ENCODE data around the gene KYAT1. TPM values are rescaled to one million over a fixed set of nuclear protein-coding genes. Genes with fewer than 3 reads are reported as not detected.

KYAT1 gene
- 1 to 10 TPM; 4.1 to 7.6 (median 4.7) TPM for polyA plus RNA-seq (ENCODE audit: insufficient read length in 10 of 10)
- long read RNA-seq, donor 1, partial matches to known transcripts, result 8 of 9 reads
- long read RNA-seq, donor 1, other reads (novel, unspliced or antisense), result 0 of 9 reads
- long read RNA-seq, donor 2, partial matches to known transcripts, result 17 of 17 reads
- long read RNA-seq, donor 2, other reads (novel, unspliced or antisense), result 0 of 17 reads
- long read RNA-seq, donor 3, result 0 reads
- long read RNA-seq, donor 4, partial matches to known transcripts, result 0 of 5 reads
- long read RNA-seq, donor 4, other reads (novel, unspliced or antisense), result 5 of 5 reads
- long read RNA-seq, donor 5, result 0 reads
- long read RNA-seq, donor 6, partial matches to known transcripts, result 50 of 50 reads
- long read RNA-seq, donor 6, other reads (novel, unspliced or antisense), result 0 of 50 reads
- long read RNA-seq, donor 7, partial matches to known transcripts, result 26 of 26 reads
- long read RNA-seq, donor 7, other reads (novel, unspliced or antisense), result 0 of 26 reads
- long read RNA-seq, donor 8, partial matches to known transcripts, result 13 of 18 reads
- long read RNA-seq, donor 8, other reads (novel, unspliced or antisense), result 5 of 18 reads
- long read RNA-seq, donor 9, partial matches to known transcripts, result 5 of 5 reads
- long read RNA-seq, donor 9, other reads (novel, unspliced or antisense), result 0 of 5 reads

DNA sequence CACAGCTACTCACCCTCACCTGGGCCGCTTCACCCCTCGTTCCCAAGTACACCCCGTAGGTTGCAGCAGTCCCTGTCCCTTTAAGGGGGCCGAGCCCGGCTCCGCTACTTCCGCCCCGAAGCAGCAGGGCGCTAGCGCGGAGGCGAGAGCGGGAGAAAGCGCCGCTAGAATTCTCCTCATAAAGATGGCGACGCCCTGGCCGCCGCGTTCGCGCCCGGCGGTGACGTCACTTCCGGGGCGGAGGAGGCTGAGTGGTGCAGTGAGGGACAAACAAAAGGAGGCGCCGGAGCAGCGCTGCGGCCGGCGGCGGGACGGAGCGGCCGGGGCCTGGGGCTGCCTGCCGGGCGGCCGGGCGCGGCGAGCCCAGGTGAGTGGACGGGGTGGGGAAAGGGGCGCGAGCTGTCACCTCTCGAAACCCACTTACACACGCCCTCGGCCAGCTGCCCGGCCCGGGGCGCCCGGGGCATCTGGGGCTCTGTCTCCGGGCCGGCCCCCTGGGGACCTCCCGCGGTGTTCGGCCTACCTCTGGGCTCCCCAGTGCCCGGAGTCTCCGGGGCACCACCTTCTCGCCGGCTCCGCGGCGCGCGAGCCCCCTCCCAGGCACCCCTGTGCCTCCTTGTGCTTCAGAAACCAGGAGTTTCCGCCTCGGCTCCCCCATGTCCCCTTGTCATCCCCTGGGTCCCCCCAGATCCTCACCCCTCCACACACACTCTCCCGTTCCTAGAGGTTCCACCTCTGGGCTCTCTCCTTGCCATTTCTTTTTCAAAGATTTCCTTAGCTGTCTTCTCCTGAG is at the start of gene KYAT1, which contains the start of gene LRRC8A:
Gene KYAT1 (minus strand): TSS at position 67 of the 793 bp plus-strand sequence. CDS start 36,545 bp downstream, outside the sequence.
Gene LRRC8A (plus strand): TSS at position 250 of the 793 bp plus-strand sequence. CDS start 25,032 bp downstream, outside the sequence.
- peak; percentile 97 to 99 (median 99) for DNase-seq

DNA sequence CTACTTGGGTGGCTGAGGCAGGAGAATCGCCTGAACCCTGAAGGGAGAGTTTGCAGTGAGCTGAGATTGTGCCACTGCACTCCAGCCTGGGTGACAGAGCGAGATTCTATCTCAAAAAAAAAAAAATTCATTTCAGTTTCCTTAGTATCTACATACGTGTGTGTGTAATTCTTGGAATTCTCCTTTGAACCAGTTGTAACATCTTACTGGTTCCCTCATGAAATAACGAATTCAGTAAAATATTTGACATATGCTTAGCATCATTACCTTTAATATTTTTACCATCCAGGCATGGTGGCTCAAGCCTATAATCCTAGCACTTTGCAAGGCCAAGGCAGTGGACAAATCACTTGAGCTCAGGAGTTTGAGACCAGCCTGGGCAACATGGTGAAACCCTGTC is 47.8 kb upstream of the KYAT1 start:
- no peak for DNase-seq

DNA sequence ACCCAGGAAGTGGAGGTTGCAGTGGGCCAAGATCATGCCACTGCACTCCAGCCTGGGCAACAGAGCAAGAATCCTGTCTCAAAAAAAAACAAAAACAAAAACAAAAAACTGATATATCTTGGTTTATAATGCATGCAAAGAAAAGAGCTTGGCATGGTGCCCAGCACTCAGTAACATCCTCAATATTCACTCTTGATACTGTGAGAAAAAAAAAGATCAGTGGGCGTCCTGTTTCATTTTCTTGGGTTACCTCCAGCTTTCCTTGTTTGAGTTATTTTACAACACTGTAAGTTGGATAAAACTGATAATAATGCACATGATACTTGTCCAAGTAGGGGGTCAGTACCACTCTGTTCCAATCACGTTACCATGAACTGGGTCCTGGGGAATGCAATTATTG is 46.9 kb upstream of the KYAT1 start:
- no peak for DNase-seq

DNA sequence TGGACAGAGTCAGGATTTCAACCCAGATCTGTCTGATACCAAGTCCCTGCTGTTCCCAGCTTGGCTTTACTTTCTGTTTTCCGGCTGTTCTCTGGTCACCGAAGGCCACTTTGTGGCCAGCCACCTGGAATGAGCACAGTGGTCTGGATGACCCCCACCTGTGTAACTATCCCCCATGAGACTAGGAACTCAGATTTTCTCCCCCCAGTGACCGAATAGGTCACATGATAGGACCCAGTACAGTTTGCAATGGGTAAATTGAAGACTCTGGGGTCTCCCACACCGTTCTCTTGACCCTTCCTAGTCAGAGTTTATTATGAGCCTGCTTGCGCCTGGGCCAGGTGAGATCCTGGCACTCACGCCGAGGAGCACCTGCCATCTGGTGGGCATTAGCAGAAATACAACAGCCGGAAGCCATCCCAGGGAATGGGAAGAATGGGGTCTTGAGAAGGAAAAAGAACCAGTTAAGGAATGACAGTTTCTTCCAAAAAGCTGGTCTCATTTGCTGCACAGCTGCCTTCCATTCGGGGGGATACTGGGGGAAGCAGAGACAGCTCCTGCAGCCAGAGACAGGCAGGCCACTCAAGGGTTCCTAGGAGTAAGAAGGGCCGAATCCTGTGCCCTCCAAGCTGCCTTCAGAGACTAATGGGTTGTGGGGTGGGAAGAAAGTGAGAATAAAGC is 46.1 kb upstream of the KYAT1 start:
- DNase-seq, result peak in 2 of 3 donors; percentile 43 to 57

DNA sequence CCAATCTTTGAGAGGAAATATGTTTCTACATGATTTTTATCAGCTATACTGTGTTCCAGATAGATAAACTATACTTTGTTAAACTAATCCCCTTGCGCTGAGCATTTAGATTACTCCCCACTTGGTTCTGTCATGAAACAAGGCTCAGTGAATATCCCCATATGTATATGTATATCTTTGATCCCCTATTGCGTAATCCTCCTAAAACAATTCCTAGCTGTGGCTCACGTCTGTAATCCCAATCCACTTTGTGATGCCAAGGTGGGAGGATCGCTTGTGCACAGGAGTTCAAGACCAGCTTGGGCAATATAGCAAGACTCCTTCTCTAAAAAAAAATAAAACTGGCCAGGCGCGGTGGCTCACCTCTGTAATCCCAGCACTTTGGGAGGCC is 41.7 kb upstream of the KYAT1 start:
- no peak for DNase-seq

DNA sequence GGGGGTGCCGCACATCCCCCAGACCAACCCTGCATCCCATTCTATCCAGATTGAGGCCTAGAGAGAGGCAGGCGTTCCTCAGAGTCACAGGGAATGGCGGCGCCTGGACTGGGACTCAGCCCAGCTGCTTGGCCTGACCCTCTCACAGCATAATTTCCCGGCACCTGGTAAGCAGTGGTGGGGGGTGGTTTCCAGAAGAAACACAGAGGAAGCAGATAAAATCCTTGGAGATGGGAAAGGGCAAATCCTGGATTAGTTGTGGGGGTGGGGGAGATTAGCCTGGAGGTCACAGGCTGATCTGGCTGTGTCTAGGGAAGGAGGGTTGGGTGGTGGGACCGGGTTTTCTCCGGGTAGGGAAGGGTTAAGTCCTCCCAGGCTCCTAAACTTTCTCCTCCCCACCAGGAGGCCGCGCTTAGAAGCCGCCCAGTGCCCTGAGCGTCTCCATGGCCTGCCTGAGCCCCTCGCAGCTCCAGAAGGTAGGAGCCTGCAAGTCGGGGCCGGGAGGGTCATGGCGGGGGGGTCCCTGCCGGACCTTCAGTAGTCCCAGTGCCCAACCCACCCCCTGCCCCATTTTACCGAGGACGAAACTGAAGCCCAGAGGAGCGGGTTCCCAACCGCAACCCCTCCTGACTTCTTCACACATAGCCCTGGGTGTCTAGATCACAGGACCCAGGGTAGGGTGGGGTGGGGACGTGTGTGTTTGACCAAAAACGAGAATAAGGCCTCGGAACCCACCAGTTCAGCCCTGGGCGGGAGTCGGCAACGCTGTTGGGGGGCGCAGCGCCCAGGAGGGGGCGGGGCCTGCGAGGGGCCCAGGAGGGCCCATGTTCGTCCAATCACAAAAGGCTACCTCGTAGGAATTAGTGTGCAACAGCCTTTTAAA is 40.4 kb upstream of the KYAT1 start:
- DNase-seq, result peak; percentile 66 to 92 (median 78)

DNA sequence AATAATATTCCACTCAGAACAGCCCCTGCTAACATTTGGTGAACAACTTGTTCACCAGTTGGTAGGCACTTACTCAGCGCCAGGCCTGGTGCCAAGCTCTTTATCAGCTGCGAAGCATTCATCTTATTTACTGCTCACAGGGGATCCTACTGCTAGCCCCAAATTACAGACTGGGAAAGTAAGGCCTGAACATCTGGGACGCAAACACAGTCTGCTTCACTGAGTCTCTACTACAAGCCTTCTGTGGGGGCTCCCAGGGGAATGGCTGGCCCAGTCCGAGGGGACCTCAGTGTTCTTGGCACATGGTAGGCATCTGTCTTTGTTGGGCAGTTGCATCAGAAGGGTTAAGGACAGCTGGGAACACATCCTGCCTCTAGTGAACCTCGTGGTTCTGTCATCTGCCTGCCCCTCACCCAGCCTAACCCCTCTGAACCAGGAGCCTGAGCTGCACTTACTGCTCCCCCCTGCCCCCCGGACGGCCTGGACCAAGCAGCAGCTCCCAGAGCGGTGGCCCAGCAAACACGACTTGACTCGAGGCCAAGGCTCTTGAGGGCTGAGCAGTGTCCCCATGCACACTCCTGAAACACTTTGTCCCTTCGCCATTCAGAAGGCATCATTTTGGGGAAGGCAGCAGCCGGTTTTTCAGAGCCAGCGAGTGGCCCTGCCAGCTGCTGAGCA is 38.8 kb upstream of the KYAT1 start, which contains the start of gene PHYHD1:
Gene PHYHD1 (plus strand): TSS at position 602 of the 678 bp plus-strand sequence. CDS start 1,342 bp downstream, outside the sequence.
- DNase-seq, result peak; percentile 41 to 69 (median 64)

DNA sequence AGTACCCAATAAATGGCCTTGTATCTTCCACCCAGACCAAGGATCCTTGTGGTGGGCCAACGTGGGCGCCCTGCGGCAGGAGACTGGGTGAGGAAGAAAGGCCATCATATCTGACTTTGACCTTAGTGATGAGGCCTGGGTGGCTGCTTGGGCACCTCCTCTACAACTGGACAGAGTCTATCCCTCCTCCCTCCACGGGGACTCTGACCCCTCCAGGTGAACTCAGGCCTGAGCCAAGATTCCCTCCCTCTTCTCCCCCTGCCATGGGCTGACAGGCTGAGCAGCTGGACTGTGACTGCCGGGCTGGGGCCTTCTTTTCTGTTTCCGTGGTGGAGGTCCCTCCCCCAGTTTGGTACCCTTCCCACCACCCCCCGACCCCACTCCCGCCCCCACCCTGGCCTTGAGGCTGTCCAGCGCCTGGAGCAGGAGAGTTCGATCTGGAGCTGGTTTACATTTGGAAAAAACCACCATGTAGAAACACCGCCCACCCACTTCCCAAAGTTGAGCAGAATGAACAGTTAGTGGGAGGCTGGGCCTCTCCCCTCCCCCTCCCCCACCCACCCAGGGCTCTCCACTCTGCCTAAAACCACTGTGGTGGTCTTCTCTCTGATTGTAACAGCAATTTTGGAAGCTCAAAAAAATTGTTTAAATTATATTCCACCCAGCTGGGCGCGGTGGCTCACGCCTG is 37.8 kb upstream of the KYAT1 start:
- no peak for DNase-seq

DNA sequence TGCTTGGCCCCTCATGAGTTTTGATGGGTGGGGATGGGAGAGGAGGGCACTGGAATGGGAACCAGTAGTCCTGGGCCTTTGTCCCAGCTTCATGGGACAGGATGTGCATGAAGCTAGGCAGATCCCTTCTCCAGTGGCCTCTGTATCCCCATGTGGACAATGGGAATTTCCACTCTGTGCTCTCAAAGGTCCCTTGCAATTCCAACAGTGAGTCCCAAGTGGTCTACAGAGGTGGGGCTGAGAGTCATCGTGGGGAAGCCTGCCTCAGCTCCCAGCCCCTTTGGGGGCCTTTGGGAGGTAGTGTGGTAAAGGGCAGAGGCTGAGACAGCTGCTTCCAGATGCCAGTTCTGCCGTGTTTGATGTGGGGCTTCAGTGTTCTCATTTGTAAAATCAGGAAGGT is 37.2 kb upstream of the KYAT1 start:
- no peak for DNase-seq

DNA sequence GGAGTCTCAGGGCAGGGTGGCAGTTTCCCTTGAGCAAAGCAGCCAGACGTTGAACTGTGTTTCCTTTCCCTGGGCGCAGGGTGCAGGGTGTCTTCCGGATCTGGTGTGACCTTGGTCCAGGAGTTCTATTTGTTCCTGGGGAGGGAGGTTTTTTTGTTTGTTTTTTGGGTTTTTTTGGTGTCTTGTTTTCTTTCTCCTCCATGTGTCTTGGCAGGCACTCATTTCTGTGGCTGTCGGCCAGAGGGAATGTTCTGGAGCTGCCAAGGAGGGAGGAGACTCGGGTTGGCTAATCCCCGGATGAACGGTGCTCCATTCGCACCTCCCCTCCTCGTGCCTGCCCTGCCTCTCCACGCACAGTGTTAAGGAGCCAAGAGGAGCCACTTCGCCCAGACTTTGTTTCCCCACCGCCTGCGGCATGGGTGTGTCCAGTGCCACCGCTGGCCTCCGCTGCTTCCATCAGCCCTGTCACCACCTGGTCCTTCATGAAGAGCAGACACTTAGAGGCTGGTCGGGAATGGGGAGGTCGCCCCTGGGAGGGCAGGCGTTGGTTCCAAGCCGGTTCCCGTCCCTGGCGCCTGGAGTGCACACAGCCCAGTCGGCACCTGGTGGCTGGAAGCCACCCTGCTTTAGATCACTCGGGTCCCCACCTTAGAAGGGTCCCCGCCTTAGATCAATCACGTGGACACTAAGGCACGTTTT is 35.5 kb upstream of the KYAT1 start:
- DNase-seq, result peak; percentile 77 to 92 (median 80)

DNA sequence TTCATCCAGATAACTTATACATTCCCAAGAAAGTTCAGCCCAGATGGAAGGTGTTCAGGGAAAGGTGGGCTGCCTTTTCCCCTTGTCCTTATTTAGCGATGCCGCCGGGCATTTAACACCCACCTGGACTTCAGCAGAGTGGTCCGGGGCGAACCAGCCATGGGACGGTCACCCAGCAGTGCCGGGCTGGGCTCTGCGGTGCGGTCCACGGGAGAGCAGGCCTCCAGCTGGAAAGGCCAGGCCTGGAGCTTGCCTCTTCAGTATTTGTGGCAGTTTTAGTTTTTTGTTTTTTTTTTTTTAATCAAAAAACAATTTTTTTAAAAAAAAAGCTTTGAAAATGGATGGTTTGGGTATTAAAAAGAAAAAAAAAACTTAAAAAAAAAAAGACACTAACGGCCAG is 35.0 kb upstream of the KYAT1 start:
- DNase-seq, result no peak

DNA sequence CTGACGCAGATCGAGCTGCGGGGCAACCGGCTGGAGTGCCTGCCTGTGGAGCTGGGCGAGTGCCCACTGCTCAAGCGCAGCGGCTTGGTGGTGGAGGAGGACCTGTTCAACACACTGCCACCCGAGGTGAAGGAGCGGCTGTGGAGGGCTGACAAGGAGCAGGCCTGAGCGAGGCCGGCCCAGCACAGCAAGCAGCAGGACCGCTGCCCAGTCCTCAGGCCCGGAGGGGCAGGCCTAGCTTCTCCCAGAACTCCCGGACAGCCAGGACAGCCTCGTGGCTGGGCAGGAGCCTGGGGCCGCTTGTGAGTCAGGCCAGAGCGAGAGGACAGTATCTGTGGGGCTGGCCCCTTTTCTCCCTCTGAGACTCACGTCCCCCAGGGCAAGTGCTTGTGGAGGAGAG is 34.5 kb upstream of the KYAT1 start:
- DNase-seq, result peak in 1 of 3 donors; percentile 46

DNA sequence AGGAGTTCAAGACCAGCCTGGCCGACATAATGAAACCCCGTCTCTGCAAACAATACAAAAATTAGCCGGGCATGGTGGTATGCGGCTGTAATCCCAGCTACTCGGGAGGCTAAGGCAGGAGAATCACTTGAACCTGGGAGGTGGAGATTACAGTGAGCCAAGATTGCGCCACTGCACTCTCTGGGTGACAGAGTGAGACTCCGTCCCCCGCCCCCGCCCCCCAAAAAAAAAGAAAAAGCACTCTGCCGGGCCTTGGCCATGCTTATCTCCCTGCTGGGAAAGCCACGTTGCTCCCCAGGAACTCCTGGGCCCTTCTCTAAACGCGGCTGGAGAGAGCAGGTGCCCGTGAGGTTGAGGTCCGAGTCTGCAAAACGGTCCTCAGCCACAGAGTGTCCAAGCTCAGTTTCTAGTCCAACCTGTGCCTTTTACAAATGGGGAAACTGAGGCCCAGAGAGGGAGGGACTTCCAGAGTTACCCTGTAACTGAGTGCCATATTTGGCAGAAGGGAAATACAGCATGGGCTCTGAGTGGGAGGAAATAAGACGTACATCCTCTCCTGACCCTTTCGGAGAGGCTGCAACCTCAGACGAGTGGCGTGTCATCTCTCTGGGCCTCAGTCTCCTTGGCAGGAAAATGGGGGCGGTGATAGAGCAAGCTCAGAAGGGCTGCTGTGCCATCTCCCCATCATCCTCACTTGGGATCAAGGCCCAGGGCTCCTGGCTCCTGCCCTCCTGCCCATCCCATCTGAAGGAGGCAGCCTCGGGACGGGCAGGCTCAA is 32.4 kb upstream of the KYAT1 start:
- DNase-seq, result no peak

DNA sequence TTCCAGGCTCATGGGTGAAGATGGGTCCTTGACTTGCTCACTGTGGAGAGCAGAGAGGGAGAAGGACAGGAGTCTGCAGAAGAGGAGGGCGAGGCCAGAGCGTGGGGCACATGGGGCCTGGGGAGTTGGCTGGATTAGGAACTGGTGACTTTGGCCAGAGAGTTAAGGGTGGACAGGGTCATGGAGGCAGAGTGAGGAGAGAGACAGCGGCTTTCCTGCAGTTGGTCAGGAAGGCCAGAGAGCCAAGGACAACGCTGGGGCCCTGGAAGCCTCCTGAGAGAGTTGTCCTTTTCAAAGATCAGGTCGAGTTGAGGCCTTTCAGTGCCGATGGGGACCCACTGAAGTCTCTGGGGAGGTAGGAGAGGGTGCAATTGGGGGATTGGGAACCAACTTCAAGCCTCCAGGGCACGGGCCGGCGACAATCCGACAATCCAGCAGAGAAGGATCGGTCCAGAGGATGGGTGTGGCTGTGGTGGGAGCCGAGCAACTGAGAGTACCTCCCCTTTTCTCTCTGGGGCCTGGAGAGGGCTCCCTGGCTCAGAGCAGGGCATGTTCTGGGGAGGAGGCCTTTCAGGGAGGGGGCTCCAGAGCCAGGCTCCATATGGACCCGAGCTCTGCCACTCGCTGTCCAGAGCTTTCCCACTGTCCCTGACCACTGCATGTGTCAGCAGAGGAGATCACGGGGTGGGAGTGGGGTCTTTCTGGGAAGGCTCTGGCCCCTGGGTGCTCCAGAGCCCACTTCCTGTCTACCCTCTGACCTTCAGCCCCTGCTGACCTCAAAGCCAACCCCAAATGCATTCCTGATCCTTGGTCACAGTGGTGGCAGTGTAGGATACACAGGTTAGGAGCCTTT is 31.5 kb upstream of the KYAT1 start:
- DNase-seq, result no peak

DNA sequence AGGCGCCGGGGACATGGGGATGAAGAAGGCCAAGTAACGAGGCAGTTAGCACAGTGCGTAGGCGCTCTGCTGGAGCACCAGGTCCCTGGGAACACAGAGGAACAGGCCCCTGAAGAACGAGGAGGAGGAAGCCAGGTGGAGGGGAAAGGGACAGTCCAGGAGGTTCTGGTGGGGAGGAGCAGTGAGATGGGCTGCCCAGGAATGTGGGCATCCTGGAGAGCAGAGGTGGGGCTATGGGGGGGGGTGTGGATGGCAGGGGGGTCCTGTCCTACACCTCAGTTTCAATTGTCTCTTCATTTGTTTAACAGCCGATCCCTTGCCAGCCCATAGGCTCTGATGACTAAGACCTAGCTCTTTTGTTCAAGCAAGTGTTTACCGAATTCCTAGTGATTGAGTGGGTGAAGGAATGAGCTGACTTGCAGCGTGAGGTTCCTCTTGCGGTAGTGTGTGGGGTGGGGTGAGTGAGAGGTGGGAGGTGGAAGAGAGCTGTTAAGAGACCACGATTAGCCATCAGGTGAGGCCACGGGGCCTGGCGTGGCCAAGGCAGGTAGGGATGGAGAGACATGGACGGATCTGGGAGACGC is 30.6 kb upstream of the KYAT1 start:
- DNase-seq, result peak in 1 of 3 donors; percentile 74

DNA sequence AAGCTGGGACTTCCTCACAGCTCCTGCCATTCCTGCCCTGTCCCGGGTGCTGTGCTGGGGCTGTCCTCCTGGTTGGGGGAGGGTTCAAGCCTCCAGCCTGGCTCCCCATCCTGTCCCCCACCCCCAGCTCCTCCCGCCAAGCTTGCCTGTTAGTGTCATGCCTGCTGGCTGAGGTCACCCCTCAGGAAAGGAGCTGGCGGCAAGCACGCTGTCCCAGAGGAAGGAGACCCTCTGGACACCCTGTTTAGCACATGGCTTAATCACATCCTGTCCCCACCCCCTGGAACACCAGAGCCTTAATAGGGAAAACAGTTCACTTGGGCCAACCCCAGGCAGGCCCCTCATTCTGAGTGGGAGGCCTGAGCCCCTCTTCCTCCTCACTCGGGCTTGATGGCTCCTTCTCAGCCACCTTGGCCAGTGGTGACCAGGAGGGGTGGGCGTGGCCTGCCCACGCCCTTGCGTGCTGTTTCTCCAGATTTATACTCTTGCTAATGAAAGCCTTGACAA is 29.8 kb upstream of the KYAT1 start:
- DNase-seq, result peak; percentile 38 to 80 (median 73)
